GM18861 (cell line): ENCODE data around the gene MTREX.

ENCODE experiments used
- ATAC-seq: cut with Tn5 transposase; IDR thresholded peaks from one replicate; pipeline ENCODE4 v1.9.1; 2021; ENCODE audit not compliant: unreplicated experiment

The MTREX gene

DNA sequence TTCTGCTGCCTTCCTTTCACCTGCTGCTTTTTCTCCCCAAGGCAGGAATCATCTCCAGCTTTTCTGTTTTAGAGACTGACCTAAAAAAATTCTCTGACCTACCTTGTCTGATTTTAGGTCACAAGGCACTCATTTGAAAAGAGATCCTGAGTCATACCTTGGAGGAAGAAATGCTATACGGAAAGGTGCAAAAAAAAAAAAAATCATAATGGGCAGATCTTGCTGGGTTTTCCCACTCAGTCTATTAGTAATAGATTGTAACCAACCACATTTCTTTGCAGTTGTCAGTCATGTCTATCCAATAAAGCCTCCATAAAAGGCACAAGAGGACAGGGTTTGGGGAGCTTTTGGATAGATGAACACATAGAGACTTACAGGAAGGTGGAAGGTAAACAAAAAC, 70.0 kb downstream of the MTREX start:
- no peak for ATAC-seq

DNA sequence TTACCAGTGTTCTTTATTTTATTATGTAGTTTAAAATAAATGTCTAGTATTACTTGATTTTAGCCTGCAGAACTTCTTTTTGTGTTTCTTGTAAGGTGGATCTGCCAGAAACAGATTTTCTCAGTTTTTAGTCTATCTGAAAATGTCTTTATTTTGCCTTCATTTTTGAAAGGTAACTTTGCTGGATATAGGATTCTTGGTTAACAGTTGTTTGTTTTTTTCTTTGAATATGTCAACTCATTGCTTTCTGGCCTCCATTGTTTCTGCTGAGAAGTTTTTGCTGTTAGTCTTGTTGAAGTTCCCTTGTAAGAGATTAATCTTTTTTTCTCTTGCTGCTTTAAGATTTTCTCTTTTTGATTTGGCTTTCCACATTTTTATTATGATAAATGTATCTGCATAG, 75.5 kb downstream of the MTREX start:
- ATAC-seq: no peak

DNA sequence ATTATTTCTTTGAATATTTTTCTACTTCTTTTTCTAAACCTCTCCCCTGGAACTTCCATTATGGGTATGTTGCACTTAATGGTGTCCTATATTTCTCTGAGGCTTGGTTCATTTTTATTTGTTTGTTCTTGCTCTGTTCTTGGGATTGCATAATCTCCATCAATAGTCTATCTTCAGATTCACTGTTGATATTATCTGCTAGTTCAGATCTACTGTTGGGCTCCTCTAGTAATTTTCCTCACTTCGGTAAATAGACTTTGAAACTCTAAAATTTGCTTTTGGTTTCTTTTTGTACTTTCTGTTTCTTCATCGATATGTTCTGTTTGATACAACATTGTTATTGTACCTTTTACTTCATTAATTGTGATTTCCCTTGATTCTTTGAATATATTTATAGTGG, 76.3 kb downstream of the MTREX start:
- ATAC-seq: no peak

DNA sequence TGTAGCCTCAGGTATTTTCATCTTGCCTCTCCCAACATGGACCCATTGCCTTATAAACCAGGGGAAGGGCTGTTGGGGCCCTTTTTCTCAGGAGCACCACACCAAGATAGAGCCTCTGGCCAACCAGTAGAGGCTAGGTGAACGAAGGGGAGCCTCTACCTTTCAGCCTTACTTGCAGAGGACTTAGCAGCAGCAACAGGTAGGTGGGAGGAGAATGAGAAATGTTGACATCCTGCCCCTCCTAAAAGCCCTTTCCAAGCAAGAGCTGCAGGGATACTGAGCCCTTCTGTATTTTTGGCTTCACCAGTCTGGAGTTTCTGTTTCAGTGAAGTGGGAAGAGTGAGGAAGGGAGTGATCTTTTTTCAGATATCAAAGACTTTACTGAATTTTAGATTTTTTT, 77.4 kb downstream of the MTREX start:
- ATAC-seq: no peak

- ATAC-seq: no peak
These were observed 78.1 kb downstream of the MTREX start for GRCh38 chr5:55385846-55386245.

DNA sequence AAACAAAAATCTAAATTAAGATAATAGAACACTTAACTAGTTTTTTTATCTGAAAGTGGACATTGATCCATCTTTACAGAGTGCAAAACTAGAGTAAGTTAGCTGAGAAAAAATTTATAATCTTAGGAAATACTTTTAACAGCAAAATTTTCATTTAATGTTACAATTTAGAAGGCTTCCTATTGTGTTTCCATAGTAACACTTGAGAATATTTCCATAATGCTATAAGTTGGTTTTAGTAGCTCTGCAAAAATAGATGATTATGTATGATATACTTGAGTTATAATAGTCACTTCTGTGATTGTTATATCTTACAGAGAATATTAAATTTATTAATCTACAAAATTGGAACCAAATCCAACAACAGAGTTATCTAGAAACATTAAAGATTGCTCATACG, 78.6 kb downstream of the MTREX start:
- no peak for ATAC-seq

GRCh38 chr5:55387865-55388264, 80.1 kb downstream of the MTREX start:
- ATAC-seq: no peak

DNA sequence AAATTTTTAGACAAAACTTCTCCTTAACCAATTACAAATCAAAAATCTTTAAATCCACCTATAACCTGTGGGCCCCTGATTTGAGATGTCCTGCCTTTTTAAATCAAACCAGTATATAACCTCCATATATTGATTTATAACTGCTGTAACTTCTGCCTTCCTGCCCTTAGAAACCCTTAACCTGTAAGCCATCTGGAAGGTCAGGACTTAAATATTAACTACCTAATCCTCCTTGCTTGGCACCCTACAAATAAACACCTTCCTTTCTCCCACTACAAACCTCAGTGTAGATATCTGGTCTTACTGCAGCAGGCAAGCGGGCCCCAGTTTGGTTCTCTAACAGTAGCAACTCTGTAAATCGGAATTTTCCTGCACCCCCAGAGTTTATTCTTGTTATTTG, 83.9 kb downstream of the MTREX start:
- no peak for ATAC-seq

GRCh38 chr5:55392669-55393068, 84.9 kb downstream of the MTREX start:
- no peak for ATAC-seq

DNA sequence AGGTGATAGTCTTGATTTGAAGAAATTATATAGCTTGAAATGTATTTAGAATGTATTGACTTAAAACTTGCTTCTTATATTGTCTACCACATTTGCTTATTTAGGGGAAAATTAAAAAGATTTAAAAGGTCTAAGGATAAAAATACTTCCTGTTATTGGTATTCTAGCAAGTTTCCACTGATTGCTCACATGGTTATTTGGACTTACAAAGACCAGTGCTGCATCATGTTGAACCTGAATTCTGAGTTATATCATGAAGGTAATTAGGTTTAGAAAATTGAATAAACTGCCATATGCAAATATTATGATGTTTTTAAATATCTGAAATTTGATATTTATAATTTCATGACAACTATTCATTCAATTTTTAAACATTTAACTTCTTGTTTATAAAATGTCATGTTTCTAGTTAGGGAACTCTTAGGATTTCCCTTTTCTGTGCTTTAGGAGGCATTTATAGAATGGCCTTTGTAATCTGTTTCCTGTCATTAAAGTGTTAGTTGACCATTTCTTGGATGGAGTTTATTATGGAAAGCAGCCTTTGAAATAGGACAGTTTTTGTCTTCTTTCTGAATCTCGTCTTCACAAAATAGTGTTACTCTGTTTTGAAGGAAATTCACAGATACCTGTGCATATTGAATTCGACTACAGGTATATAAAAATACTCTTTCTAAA, 85.8 kb downstream of the MTREX start:
- ATAC-seq: no peak

- no peak for ATAC-seq
These were observed 94.4 kb downstream of the MTREX start for GRCh38 chr5:55402199-55402598.

DNA sequence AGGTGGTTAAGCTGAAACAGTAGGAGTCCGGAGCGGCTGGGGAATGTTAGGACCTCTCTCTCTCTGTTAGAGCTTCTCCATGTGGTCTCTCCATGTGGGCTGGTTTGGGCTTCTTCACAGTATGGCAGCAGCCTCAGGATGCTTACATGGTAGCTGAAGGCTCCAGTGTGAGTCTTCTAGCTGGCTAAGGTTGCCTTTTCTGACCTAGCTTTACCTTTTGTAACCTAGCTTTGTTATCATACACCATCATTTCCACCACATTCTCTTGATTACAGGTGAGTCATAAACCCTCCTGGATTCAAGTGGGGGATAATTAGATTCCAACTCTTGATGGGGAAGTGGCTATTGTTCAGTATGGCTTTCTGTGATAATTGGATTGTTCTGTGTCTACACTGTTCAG, 98.5 kb downstream of the MTREX start:
- no peak for ATAC-seq

GRCh38 chr5:55407059-55407684, 99.4 kb downstream of the MTREX start:
- no peak for ATAC-seq

- ATAC-seq: no peak
These were observed 100.2 kb downstream of the MTREX start for GRCh38 chr5:55407984-55408383.

GRCh38 chr5:55409775-55410174, 102.0 kb downstream of the MTREX start:
- ATAC-seq: no peak

DNA sequence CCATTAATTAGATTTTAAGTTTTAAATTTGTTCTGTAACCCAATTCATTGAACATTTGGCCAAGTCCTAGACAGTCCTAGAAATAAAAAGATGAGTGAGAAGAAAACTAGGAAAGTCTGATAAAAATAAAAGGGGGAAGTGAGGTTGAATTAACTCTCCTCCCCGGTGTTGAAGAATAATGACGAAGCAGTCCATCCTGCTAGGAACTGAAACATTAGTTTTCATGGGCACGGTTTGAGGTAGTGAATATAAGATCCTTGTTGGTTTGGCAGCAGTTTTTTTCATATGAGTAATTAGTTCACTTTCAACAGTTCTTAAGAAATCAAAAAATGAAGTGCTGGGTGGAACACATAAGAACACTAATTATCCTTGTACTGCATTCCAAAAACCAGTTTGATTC, 103.1 kb downstream of the MTREX start:
- no peak for ATAC-seq

DNA sequence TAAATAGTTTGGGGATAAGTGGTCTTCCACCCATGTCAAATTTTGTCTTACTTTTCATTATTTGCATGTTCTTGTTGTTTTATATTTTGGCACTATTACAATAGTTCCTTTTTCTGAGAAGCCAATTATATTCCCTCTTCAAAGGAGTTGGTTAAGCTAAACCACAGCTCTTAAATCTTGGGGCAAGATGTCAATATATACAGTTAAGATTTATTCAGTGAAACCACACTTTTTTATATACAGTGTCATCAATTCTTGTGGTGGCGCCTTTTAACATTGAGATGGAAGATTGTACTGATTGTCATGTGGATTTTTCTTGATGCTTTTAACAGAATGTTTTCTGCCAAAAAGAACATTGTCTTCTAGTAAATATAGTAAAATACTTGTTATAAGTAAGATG, 104.1 kb downstream of the MTREX start:
- ATAC-seq: no peak

DNA sequence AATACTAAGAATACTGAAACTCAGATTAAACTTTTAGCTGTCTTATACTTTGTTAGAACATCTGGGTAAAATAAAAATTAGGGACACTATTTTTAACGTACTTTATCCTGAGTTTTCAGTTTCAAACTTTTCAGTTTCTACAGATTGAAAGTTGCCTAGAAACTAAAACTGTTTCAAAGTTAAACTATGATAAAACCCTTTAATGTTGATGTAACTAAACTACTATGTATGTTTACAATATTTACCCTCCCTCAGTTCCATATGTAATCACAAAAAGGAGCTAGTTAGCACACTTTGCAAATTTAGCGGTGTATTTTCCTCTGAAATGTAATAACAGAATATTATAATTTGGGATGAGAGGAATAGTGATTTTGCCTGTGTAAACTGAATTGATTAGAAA, 105.9 kb downstream of the MTREX start:
- ATAC-seq: no peak

GRCh38 chr5:55415071-55415470, 107.3 kb downstream of the MTREX start:
- ATAC-seq: no peak

- no peak for ATAC-seq
These were observed 108.5 kb downstream of the MTREX start for GRCh38 chr5:55416306-55416705.

GRCh38 chr5:55418994-55419968, 111.5 kb downstream of the MTREX start:
- ATAC-seq: no peak

DNA sequence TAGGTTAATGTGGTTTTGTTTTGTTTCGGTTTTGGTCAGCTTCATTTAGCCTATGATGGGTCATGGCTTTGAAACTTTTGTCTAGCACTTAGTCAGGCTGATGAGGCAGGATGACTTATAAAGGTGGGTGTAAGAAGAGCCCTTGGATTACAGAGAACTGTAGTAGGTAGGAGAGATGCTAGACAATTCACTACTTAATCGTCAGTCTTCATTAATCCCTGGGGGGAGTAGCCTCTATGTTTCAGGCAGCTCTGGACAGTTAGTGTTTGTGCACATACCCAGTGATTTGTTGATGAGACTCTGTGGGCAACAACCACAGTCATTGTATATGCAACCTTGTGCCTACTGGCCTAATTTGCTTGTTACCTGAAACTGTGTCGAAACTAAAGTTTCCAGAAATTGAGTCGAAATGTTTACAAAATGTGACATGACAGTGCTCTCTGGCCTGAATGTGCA, 113.3 kb downstream of the MTREX start:
- ATAC-seq: peak; percentile 82
